ENCODE data around the gene THAP7. TPM values are rescaled to one million over a fixed set of nuclear protein-coding genes. Genes with fewer than 3 reads are reported as not detected.

Gene THAP7
- total and polyA plus RNA-seq, 11 donors, result 15.3 to 39.0 (median 20.3) TPM

- TF ChIP-seq POLR2A (IDR thresholded peaks at IDR 0.05), result no peak
- TF ChIP-seq CTCF (IDR thresholded peaks at IDR 0.05), result no peak
These were observed 26.6 kb upstream of the THAP7 start for GRCh38 chr22:21028277-21029251.

GRCh38 chr22:21026783-21027692 is 25.1 kb upstream of the THAP7 start:
- DNase-seq (peak in 1 of 5 donors; percentile 66), ATAC-seq (peak; percentile 25 to 59 (median 36))
- 59 to 67% (median 64%) methylated on average over 12 to 14 of the region's 14 CpGs for WGBS, 4 donors
- Histone ChIP-seq H3K4me1 (peaks cover 0 to 10% (median 2%) of the 10 kb centered on the region in 12 donors), H3K27me3 (peaks cover 7 to 38% (median 15%) of the 10 kb centered on the region in 9 donors), H3K36me3 (no peaks in the 10 kb centered on the region), H3K27ac (no peak overlapping the region), H3K9me3 (no peaks in the 10 kb centered on the region), H3K4me3 (no peak overlapping the region)
- intact Hi-C loops (cut with DNase I), result loop anchor here in 1 of 10 donors (5.0 kb wide), 1 partner anchor 40 kb away; no protein-coding TSS in a partner anchor
- TF ChIP-seq CTCF (IDR thresholded peaks at IDR 0.05) (no peak), POLR2A (IDR thresholded peaks at IDR 0.05) (no peak)

More at GRCh38 chr22:21028277-21029251, 26.6 kb upstream of the THAP7 start:
- H3K36me3 ChIP-seq, result no peaks in the 10 kb centered on the region
- no peak overlapping the region for H3K4me3 ChIP-seq
- ATAC-seq (no peak), DNase-seq (no peak)
- H3K27ac ChIP-seq, result no peak overlapping the region
- H3K27me3 ChIP-seq, result peaks cover 9 to 52% (median 22%) of the 10 kb centered on the region in 9 donors
- H3K4me1 ChIP-seq, result peaks cover 0 to 17% (median 6%) of the 10 kb centered on the region in 12 donors
- H3K9me3 ChIP-seq, result no peaks in the 10 kb centered on the region
- 90 to 95% (median 94%) methylated on average over 9 to 13 of the region's 13 CpGs for WGBS, 4 donors
- intact Hi-C loops (cut with DNase I), result loop anchor here in 1 of 10 donors (5.0 kb wide), 1 partner anchor 39 kb away; no protein-coding TSS in a partner anchor

GRCh38 chr22:21025763-21026755 is 24.1 kb upstream of the THAP7 start:
- H3K27me3 ChIP-seq, result peaks cover 0 to 28% (median 6%) of the 10 kb centered on the region in 9 donors
- intact Hi-C loops (cut with DNase I), result loop anchor here in 1 of 10 donors (5.0 kb wide), 1 partner anchor 41 kb away; no protein-coding TSS in a partner anchor
- no peak overlapping the region for H3K27ac ChIP-seq
- DNase-seq (no peak), ATAC-seq (no peak)
- TF ChIP-seq POLR2A (IDR thresholded peaks at IDR 0.05) (no peak), CTCF (IDR thresholded peaks at IDR 0.05) (no peak)
- no peaks in the 10 kb centered on the region for H3K9me3 ChIP-seq
- H3K36me3 ChIP-seq, result no peaks in the 10 kb centered on the region
- WGBS, 4 donors, result 88 to 91% (median 89%) methylated on average over 15 to 27 of the region's 27 CpGs
- no peak overlapping the region for H3K4me3 ChIP-seq
- H3K4me1 ChIP-seq, result peaks cover 0 to 4% (median 0%) of the 10 kb centered on the region in 12 donors
